D721Med (cell line): ENCODE measurements around the gene PHOSPHO1.

Experiments
- DNase-seq: peaks from one replicate; pipeline ENCODE4 v3.0.0; 2011; ENCODE audit warnings: low spot score; ENCODE audit not compliant: insufficient read length
- FAIRE-seq: peaks from 2 replicates; lab custom pipeline; 2011; peaks lifted over from hg19 to GRCh38; lab: Jason Lieb, UNC
- CTCF ChIP-seq: IDR thresholded peaks from 2 replicates; pipeline ENCODE4 v1.5.1; 2012; ENCODE audit warnings: mild to moderate bottlenecking, control low read depth; ENCODE audit not compliant: insufficient read depth; ENCODE audit errors: missing control alignments

PHOSPHO1 gene

GRCh38 chr17:49241040-49241439 is 10.5 kb upstream of the PHOSPHO1 start:
- TF ChIP-seq CTCF, result no peak
- DNase-seq, result no peak
- no peak for FAIRE-seq

GRCh38 chr17:49240619-49241018 is 10.0 kb upstream of the PHOSPHO1 start:
- DNase-seq (no peak), FAIRE-seq (no peak)
- no peak for TF ChIP-seq CTCF

- TF ChIP-seq CTCF, result no peak
- no peak for FAIRE-seq
Observed at GRCh38 chr17:49239963-49240362, 9.4 kb upstream of the PHOSPHO1 start.

GRCh38 chr17:49235896-49236295 is 5.3 kb upstream of the PHOSPHO1 start:
- no peak for DNase-seq
- no peak for TF ChIP-seq CTCF
- FAIRE-seq, result no peak

More at GRCh38 chr17:49239963-49240362, 9.4 kb upstream of the PHOSPHO1 start:
- DNase-seq, result no peak

- DNase-seq, result no peak
- FAIRE-seq, result no peak
- TF ChIP-seq CTCF, result no peak
Observed at GRCh38 chr17:49234509-49235080, 4.0 kb upstream of the PHOSPHO1 start.

GRCh38 chr17:49231563-49231894 is 942 bp upstream of the PHOSPHO1 start:
- no peak for TF ChIP-seq CTCF
- FAIRE-seq, result no peak
- no peak for DNase-seq

- FAIRE-seq, result no peak
- DNase-seq, result no peak
- no peak for TF ChIP-seq CTCF
Observed at GRCh38 chr17:49229805-49230600, 584 bp downstream of the PHOSPHO1 start.
